CD4-positive, alpha-beta T cell (primary cell): ENCODE results near the gene INTS6. TPM values are rescaled to one million over a fixed set of nuclear protein-coding genes. Genes with fewer than 3 reads are reported as not detected.
A peak's percentile ranks its signal among the peaks of the same experiment; 100 is the strongest.

Experiments used
- ATAC-seq: fragments of 200-7000 bp; cut with Tn5 transposase; one replicate; pipeline ENCODE4 v1.10.0; 2022; ENCODE audit warnings: mild to moderate bottlenecking; ENCODE audit not compliant: poor library complexity
- CTCF ChIA-PET: fragments of 350-600 bp; sonication (Branson Sonifier 250); formaldehyde crosslinking; loops from one replicate; lab custom pipeline; 2021; ENCODE audit warnings: antibody characterized with exemption, inconsistent platforms; lab: Charles Lee
- POLR2A ChIA-PET: fragments of 350-600 bp; sonication (Branson Sonifier 250); formaldehyde crosslinking; loops from one replicate; lab custom pipeline; 2021; ENCODE audit warnings: antibody characterized with exemption, inconsistent platforms; lab: Charles Lee
- DNase-seq, 14 experiments: peaks; one replicate each; pipeline ENCODE4 v3.0.0-alpha.2; 2013 to 2020; ENCODE audit warnings: mixed read lengths in 2 of 14
- H3K27ac ChIP-seq, 2 donors: one replicate each; pipeline versions ENCODE4 v1.5.1 to v1.7.0; 2013; ENCODE audit warnings: low read length in 2 of 2, low read depth in 1 of 2, mild to moderate bottlenecking in 1 of 2
- H3K27me3 ChIP-seq, 2 experiments: 1 replicate in 1 of 2; 2 replicates in 1 of 2; pipeline versions ENCODE4 v1.6.1 to v1.7.0; 2013; ENCODE audit warnings: low read length in 2 of 2, control low read depth in 1 of 2, mild to moderate bottlenecking in 1 of 2, moderate library complexity in 1 of 2; ENCODE audit not compliant: insufficient read depth in 2 of 2, control insufficient read depth in 1 of 2
- H3K36me3 ChIP-seq: one replicate; pipeline ENCODE4 v1.6.1; 2013; ENCODE audit warnings: low read length, control low read depth; ENCODE audit not compliant: insufficient read depth
- H3K4me1 ChIP-seq: one replicate; pipeline ENCODE4 v1.6.1; 2013; ENCODE audit warnings: low read length, control low read depth; ENCODE audit not compliant: insufficient read depth
- H3K4me3 ChIP-seq: one replicate; pipeline ENCODE4 v1.5.1; 2013; ENCODE audit warnings: mild to moderate bottlenecking, low read length, moderate library complexity
- H3K9me3 ChIP-seq, 2 experiments: 1 replicate in 1 of 2; 2 replicates in 1 of 2; pipeline versions ENCODE4 v1.6.1 to v1.7.0; 2013; ENCODE audit warnings: low read length in 2 of 2, mild to moderate bottlenecking in 2 of 2, control low read depth in 1 of 2, moderate library complexity in 1 of 2; ENCODE audit not compliant: control insufficient read depth in 1 of 2, insufficient read depth in 1 of 2
- H3K27ac Mint-ChIP-seq: one replicate; pipeline ENCODE4 v1.8.0; 2020; ENCODE audit warnings: mixed read lengths
- H3K27me3 Mint-ChIP-seq: one replicate; pipeline ENCODE4 v1.8.0; 2021; ENCODE audit warnings: mixed read lengths
- H3K36me3 Mint-ChIP-seq: one replicate; pipeline ENCODE4 v1.8.0; 2021; ENCODE audit warnings: low read depth, mixed read lengths
- H3K4me1 Mint-ChIP-seq: one replicate; pipeline ENCODE4 v1.8.0; 2021; ENCODE audit warnings: low read depth, mixed read lengths
- H3K4me3 Mint-ChIP-seq: one replicate; pipeline ENCODE4 v1.8.0; 2020; ENCODE audit warnings: mild to moderate bottlenecking, mixed read lengths
- H3K9me3 Mint-ChIP-seq: one replicate; pipeline ENCODE4 v1.8.0; 2020; ENCODE audit warnings: mixed read lengths
- CTCF ChIP-seq: fragments of 200-600 bp; IDR thresholded peaks from one replicate; pipeline ENCODE4 v1.8.0; 2022; ENCODE audit warnings: antibody characterized with exemption, mild to moderate bottlenecking
- intact Hi-C, 2 experiments: fragments of 100-400 bp; cut with DNase I in 1 of 2; cut with micrococcal nuclease in 1 of 2; formaldehyde crosslinking; loops; one replicate each; pipeline versions ENCODE4 v1.15.1 to v1.9.0; 2023 to 2025; cut with DNase I, micrococcal nuclease
- total RNA-seq, 174 experiments: library from RNA in 2 of 174; stranded (reverse) in 2 of 174; gene quantifications; one replicate each; pipeline ENCODE4 v1.2.3 and lab custom pipeline; 2021 to 2026

INTS6 gene
- total RNA-seq, 2 experiments from 2014 or later = 40.8 to 45.8 TPM

DNA sequence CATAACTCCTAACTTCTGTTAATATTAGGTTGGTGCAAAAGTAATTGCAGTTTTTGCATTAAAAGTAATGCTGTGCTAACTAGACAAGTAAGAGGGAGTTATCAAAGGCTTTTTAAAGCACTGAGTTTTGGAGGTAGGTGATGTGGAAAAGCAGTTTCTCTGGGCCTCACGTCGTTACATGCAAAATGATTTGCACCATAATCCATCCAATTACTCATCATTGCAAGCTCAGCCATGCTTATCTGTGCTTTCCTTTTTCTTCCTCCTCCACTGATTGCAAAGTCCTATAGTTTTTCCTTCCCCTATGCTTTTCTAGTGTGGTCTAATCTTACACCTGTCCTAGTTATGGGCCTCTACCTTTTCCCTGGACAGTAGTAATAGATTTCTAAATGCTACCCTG, 35.4 kb upstream of the INTS6 start:
- ChIA-PET POLR2A (no interaction called here), CTCF (no interaction called here)
- no peak overlapping the region for H3K4me3 Mint-ChIP-seq
- H3K27me3 Mint-ChIP-seq = no peaks in the 10 kb centered on the region
- intact Hi-C loops = no loop called here
- H3K4me3 ChIP-seq = no peak overlapping the region
- no peak for TF ChIP-seq CTCF
- no peaks in the 10 kb centered on the region for H3K36me3 ChIP-seq
- H3K27ac Mint-ChIP-seq = no peak overlapping the region
- no peak overlapping the region for H3K27ac ChIP-seq
- no peaks in the 10 kb centered on the region for H3K4me1 ChIP-seq
- H3K27me3 ChIP-seq = no peaks in the 10 kb centered on the region
- H3K9me3 Mint-ChIP-seq = peaks cover under 1% of the 10 kb centered on the region
- H3K4me1 Mint-ChIP-seq = no peaks in the 10 kb centered on the region
- no peaks in the 10 kb centered on the region for H3K36me3 Mint-ChIP-seq
- ATAC-seq (no peak), DNase-seq (no peak)
- H3K9me3 ChIP-seq = no peaks in the 10 kb centered on the region

DNA sequence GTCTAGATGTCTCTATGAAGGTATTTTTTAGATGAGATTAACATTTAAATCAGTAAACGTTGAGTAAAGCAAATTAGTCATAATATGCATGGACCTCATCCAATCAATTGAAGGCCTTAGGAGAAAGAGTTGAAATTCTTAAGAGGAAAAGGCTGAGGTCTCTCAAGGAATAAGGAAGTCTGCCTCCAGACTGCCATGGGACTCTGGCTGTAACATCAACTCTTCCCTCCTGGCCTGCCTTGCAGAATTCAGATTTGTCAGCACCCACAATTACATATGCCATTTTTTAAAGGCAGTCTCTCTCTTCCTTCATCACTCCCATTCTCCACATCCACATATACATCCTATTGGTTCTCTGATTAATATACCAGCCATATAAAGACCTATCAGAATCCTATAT, 28.8 kb upstream of the INTS6 start:
- ATAC-seq = no peak
- H3K36me3 ChIP-seq = no peaks in the 10 kb centered on the region
- no peak for TF ChIP-seq CTCF
- ChIA-PET CTCF (no interaction called here), POLR2A (no interaction called here)
- H3K9me3 ChIP-seq = no peaks in the 10 kb centered on the region
- Mint-ChIP-seq H3K4me3 (no peak overlapping the region), H3K27ac (no peak overlapping the region), H3K27me3 (no peaks in the 10 kb centered on the region), H3K4me1 (no peaks in the 10 kb centered on the region), H3K9me3 (peaks cover 2% of the 10 kb centered on the region), H3K36me3 (no peaks in the 10 kb centered on the region)
- H3K4me1 ChIP-seq = no peaks in the 10 kb centered on the region
- intact Hi-C loops = no loop called here
- H3K4me3 ChIP-seq = no peak overlapping the region
- DNase-seq = no peak
- H3K27me3 ChIP-seq = no peaks in the 10 kb centered on the region
- no peak overlapping the region for H3K27ac ChIP-seq

DNA sequence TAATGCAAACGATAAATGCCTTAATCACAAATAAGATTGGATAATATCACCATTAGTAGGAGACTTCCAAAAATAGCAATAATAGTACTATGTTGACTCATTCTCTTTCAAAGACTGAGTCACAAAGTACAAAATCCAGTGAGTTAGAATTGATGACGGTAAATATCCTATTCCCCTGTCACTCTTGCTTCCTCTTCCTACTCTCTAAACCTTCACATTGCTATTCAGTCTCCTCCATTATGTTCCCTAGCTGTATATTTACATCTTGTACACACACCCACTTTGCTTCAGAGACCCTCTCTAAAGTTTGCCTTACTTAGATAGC, 26.3 kb upstream of the INTS6 start:
- H3K36me3 ChIP-seq = no peaks in the 10 kb centered on the region
- DNase-seq = peak in 1 of 14 experiments; percentile 13
- Mint-ChIP-seq H3K9me3 (peaks cover 2% of the 10 kb centered on the region), H3K27me3 (no peaks in the 10 kb centered on the region), H3K27ac (no peak overlapping the region), H3K4me1 (peaks cover 5% of the 10 kb centered on the region), H3K36me3 (no peaks in the 10 kb centered on the region), H3K4me3 (no peak overlapping the region)
- no peak overlapping the region for H3K27ac ChIP-seq
- H3K4me3 ChIP-seq = no peak overlapping the region
- H3K4me1 ChIP-seq = no peaks in the 10 kb centered on the region
- no peak for ATAC-seq
- no peaks in the 10 kb centered on the region for H3K27me3 ChIP-seq
- ChIA-PET POLR2A (interaction anchor here (1.0 kb wide), 1 partner anchor 44 kb away, joined by 3 read pairs; no protein-coding TSS in a partner anchor), CTCF (no interaction called here)
- no peaks in the 10 kb centered on the region for H3K9me3 ChIP-seq
- TF ChIP-seq CTCF = no peak
- intact Hi-C loops = no loop called here
